Measurements from ENCODE around the gene KLK3. TPM values are rescaled to one million over a fixed set of nuclear protein-coding genes. Genes with fewer than 3 reads are reported as not detected.

Gene KLK3
- total and polyA plus RNA-seq, 2 of the 4 experiments (the other 2 are of a cell fraction): not detected

DNA sequence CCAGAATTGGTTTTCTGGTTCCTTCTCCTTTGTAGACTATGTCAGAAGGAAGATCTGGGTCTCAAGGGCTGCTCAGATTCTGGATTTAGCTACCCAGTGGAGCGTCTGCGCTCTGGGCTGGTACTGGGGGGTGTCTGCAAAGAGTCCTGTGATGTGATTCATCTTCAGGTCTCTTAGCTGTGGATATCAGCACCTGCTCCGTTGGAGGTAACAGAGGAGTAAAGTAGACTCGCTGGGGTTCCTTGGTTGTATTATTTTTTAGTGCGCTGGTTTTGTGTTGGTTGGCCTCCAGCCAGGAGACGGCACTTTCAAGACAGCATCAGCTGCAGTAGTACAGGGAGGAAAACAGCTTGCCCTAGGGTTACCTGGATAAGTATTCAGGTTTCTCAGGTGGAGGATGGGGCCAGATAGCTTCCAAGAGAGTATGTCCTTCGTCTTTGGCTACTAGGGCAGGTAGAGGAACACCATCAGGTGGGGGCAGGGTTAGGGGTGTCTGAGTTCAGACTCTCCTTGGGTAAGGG is 11.0 kb upstream of the KLK3 start:
- Histone ChIP-seq H3K9ac (ENCODE audit: low read depth, low read length) (no peak overlapping the region), H3K18ac (ENCODE audit: low read depth, low read length) (no peak overlapping the region), H2BK20ac (ENCODE audit: low read depth, low read length) (no peak overlapping the region), H3K27me3 (ENCODE audit: control insufficient read depth, insufficient read depth, low read length) (no peaks in the 10 kb centered on the region; the same call in 1 of the 2 replicates), H3K4me1 (ENCODE audit: control insufficient read depth, insufficient read depth, low read length) (no peaks in the 10 kb centered on the region), H3K4me2 (ENCODE audit: low read depth, low read length) (no peak overlapping the region), H4K5ac (ENCODE audit: low read depth, low read length) (no peak overlapping the region), H2BK120ac (ENCODE audit: low read depth, low read length) (no peak overlapping the region), H2AK9ac (replicated peaks; ENCODE audit: low read depth, low read length, poor library complexity) (no peak overlapping the region), H4K20me1 (ENCODE audit: insufficient read depth, low read length) (no peaks in the 10 kb centered on the region), H2AK5ac (ENCODE audit: low read depth, low read length) (no peak overlapping the region), H3K14ac (replicated peaks; ENCODE audit: low read depth, low read length) (no peak overlapping the region), H2BK5ac (ENCODE audit: low read depth, low read length, poor library complexity, severe bottlenecking) (no peak overlapping the region), H3K36me3 (ENCODE audit: control insufficient read depth, insufficient read depth, low read length) (no peaks in the 10 kb centered on the region), H3K27ac (ENCODE audit: insufficient read depth, low read length) (no peak overlapping the region), H2BK15ac (ENCODE audit: low read depth, low read length) (no peak overlapping the region), H3K4me3 (ENCODE audit: insufficient read depth, low read depth, low read length) (no peak overlapping the region), H3K56ac (ENCODE audit: extremely low read depth, insufficient read depth, low read length) (no peak overlapping the region), H4K8ac (ENCODE audit: low read depth in 2 of 2, low read length in 2 of 2) (no peak overlapping the region), H3K79me1 (ENCODE audit: low read depth in 1 of 2, low read length in 2 of 2) (no peaks in the 10 kb centered on the region), H4K91ac (ENCODE audit: insufficient read depth, low read depth, low read length) (no peak overlapping the region), H3K9me1 (ENCODE audit: insufficient read depth, low read length) (no peaks in the 10 kb centered on the region), H3K4ac (ENCODE audit: low read depth, low read length) (no peak overlapping the region), H3K23ac (ENCODE audit: low read depth, low read length) (no peak overlapping the region), H2AFZ (replicated peaks; ENCODE audit: low read length, poor library complexity) (no peak overlapping the region), H3K9me3 (ENCODE audit: control insufficient read depth, insufficient read depth, low read length) (no peaks in the 10 kb centered on the region)
- TF ChIP-seq RAD21 (IDR thresholded peaks at IDR 0.05; ENCODE audit: low read length) (no peak), CEBPB (IDR thresholded peaks at IDR 0.05; ENCODE audit: low read depth, low read length) (no peak), POLR2A (IDR thresholded peaks at IDR 0.05; ENCODE audit: low read depth, low read length) (no peak), RFX5 (IDR thresholded peaks at IDR 0.05; ENCODE audit: low read depth, low read length) (no peak), RCOR1 (IDR thresholded peaks at IDR 0.05; ENCODE audit: insufficient replicate concordance, low read length) (no peak), NFE2L2 (IDR thresholded peaks at IDR 0.05; ENCODE audit: low read depth, low read length) (no peak), BHLHE40 (IDR thresholded peaks at IDR 0.05; ENCODE audit: low read depth, low read length) (no peak), FOS (IDR thresholded peaks at IDR 0.05; ENCODE audit: low read depth, low read length) (no peak), MAZ (IDR thresholded peaks at IDR 0.05; ENCODE audit: borderline replicate concordance, low read depth, low read length) (no peak), MAFK (IDR thresholded peaks at IDR 0.05; ENCODE audit: low read depth, low read length) (no peak), MXI1 (IDR thresholded peaks at IDR 0.05; ENCODE audit: borderline replicate concordance, low read depth, low read length) (no peak), SMC3 (IDR thresholded peaks at IDR 0.05; ENCODE audit: low read depth, low read length) (no peak), CHD1 (IDR thresholded peaks at IDR 0.05; ENCODE audit: low read depth, low read length) (no peak)
- TF ChIP-seq, protein P1, sequence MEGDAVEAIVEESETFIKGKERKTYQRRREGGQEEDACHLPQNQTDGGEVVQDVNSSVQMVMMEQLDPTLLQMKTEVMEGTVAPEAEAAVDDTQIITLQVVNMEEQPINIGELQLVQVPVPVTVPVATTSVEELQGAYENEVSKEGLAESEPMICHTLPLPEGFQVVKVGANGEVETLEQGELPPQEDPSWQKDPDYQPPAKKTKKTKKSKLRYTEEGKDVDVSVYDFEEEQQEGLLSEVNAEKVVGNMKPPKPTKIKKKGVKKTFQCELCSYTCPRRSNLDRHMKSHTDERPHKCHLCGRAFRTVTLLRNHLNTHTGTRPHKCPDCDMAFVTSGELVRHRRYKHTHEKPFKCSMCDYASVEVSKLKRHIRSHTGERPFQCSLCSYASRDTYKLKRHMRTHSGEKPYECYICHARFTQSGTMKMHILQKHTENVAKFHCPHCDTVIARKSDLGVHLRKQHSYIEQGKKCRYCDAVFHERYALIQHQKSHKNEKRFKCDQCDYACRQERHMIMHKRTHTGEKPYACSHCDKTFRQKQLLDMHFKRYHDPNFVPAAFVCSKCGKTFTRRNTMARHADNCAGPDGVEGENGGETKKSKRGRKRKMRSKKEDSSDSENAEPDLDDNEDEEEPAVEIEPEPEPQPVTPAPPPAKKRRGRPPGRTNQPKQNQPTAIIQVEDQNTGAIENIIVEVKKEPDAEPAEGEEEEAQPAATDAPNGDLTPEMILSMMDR (conservative IDR thresholded peaks at IDR 0.05; ENCODE audit: low read depth, low read length): no peak
- TF ChIP-seq, protein P2, sequence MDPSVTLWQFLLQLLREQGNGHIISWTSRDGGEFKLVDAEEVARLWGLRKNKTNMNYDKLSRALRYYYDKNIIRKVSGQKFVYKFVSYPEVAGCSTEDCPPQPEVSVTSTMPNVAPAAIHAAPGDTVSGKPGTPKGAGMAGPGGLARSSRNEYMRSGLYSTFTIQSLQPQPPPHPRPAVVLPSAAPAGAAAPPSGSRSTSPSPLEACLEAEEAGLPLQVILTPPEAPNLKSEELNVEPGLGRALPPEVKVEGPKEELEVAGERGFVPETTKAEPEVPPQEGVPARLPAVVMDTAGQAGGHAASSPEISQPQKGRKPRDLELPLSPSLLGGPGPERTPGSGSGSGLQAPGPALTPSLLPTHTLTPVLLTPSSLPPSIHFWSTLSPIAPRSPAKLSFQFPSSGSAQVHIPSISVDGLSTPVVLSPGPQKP (IDR thresholded peaks at IDR 0.05; ENCODE audit: borderline replicate concordance, low read depth, low read length): no peak
- TF ChIP-seq, protein P3, sequence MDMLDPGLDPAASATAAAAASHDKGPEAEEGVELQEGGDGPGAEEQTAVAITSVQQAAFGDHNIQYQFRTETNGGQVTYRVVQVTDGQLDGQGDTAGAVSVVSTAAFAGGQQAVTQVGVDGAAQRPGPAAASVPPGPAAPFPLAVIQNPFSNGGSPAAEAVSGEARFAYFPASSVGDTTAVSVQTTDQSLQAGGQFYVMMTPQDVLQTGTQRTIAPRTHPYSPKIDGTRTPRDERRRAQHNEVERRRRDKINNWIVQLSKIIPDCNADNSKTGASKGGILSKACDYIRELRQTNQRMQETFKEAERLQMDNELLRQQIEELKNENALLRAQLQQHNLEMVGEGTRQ (IDR thresholded peaks at IDR 0.05; ENCODE audit: low read depth, low read length): no peak
- in situ Hi-C loops (cut with MboI; ENCODE audit: low sequenced_read_pairs): no loop called here
- DNase-seq (no peak), ATAC-seq (ENCODE audit: low read depth) (no peak)
- POLR2A ChIA-PET (ENCODE audit: unreplicated experiment): no interaction called here
- WGBS, 2 experiments (ENCODE audit: extremely low coverage in 2 of 2, insufficient read length in 1 of 2): no CpG with 5 or more reads among the region's 7 CpGs
- intact Hi-C loops (cut with micrococcal nuclease): no loop called here
- dilution Hi-C loops (cut with HindIII; ENCODE audit: low sequenced_read_pairs, unreplicated experiment): no loop called here
- CTCF ChIA-PET: no interaction called here
- BruUV-seq (replicated peaks): no TSS peak
